Spleen (tissue), 7 donors: Measurements from ENCODE around the gene PCDHB2.

Source experiments
- CTCF ChIP-seq, 11 experiments: fragments of 200-600 bp in 7 of 11; fragments of 450-650 bp in 4 of 11; sonication (generic) in 4 of 11; IDR thresholded peaks in 8 of 11; conservative IDR thresholded peaks in 3 of 11; 1 replicate in 7 of 11; 2 replicates in 4 of 11; pipeline versions ENCODE4 v1.4.0 to v1.8.0; 2016 to 2021; ENCODE audit warnings: antibody characterized with exemption in 11 of 11, inconsistent platforms in 4 of 11, mild to moderate bottlenecking in 1 of 11
- POLR2A ChIP-seq, 3 donors: fragments of 450-650 bp; IDR thresholded peaks; one replicate each; pipeline ENCODE4 v1.5.1; 2017; ENCODE audit warnings: antibody characterized with exemption in 3 of 3, mild to moderate bottlenecking in 1 of 3
- donor health status: DM: no; HTN: no; CAD: no; lungs with moderate emphysema.
- donor health status: DM: no; HTN: no; CAD: no.
- donor health status: DM: no; HTN: no; CAD: no.

GRCh38 chr5:141121563-141121962 lies 27.1 kb downstream of the PCDHB2 start, which contains the start of gene PCDHB4:
- TF ChIP-seq CTCF (IDR thresholded peaks at IDR 0.05 in 8 of 11, conservative IDR thresholded peaks at IDR 0.05 in 3 of 11) (no peak), POLR2A (IDR thresholded peaks at IDR 0.05) (no peak)
